GM19099 (cell line): ENCODE data around the gene QPRT.
A peak's percentile ranks its signal among the peaks of the same experiment; 100 is the strongest.

ENCODE experiments used
- POLR2A ChIP-seq: IDR thresholded peaks from 3 replicates; pipeline ENCODE4 v1.6.1; 2011; ENCODE audit warnings: low read depth; ENCODE audit not compliant: insufficient read length; ENCODE audit errors: extremely low read depth

QPRT gene

DNA sequence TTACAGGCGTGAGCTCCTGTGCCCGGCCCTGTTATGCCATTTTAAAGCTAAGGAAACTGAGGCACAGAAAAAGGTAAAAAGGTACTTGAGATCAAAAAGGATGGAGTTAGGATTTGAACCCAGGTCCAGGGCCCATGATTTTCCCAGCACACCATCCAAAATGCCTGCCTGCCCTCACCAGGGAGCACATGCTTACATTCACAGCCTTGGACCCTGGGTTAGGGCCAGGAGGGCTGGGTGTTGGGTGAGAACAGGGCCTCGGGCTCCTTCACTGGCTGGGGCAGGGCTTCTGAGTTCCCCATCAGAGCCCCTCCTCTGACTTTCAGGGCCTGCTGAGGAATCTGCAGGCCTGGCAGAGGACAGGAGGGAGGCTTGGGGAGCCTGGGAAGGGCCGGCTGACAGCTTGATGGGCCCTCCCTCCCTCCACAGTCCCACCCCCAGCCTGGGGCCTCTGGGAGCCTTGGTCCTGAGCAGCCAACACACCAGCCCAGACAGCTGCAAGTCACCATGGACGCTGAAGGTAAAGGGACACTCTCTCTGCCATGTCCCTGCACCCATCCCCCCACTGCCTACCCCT is at the start of gene QPRT:
Gene QPRT (plus strand): TSS at position 490 of the 577 bp plus-strand sequence. CDS start 18 bp downstream, at position 508.
- peak; percentile 48 for TF ChIP-seq POLR2A

DNA sequence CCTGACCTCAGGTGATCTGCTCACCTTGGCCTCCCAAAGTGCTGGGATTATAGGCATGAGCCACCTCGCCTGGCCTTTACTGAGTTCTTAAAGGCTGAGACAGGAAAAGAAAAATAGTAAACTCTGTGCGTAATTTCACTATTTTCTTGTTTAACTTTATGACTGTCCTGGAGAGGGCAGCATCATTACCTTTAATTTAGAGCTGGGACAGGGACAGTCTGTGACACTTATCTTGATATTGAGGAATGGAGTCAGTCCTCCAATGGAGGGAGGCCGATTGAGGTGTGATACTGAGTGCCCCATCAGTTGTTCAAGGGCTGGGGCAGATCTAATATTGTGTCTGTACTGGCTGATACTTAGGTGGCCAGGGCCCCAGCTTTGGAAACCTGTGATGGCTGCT is 37.4 kb upstream of the QPRT start:
- TF ChIP-seq POLR2A = no peak

DNA sequence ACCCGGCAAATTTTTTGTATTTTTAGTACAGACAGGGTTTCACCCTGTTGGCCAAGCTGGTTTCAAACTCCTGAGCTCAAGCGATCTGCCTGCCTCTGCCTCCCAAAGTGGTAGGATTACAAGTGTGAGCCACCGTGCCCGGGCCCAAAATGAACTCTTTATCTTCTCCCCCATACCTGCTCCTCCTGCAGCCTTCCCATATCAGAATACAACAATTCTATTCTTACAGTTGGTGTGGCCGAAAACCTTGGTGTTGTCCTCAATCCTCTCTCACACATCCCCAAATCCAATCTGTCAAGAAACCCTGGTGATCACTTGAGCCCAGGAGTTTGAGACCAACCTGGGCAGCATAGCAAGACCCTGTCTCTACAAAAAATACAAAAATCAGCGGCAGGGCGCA is 35.4 kb upstream of the QPRT start:
- TF ChIP-seq POLR2A = no peak

DNA sequence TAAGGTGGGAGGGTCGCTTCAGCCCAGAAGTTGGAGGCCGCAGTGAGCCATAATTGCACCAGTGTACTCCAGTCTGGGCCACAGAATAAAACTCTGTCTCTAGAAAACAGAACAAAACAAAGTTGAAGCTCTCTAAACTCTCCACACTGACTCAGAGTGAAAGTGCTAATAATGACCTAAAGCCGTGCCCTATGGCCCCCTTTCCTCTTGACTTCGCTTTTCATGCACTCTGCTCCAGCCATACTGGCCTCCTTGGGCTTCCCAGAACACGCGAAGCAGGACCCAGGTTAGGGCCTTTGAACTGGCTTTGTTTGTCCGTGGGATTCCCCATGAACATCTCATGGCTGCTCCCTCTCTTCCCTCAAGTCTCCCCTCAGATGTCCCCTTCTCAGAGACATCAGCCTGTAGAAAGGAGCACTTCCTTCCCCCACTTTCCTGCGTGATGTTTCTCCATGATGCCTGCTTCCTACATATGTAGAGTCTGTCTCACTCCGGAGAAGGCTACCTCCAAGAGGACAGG is 34.6 kb upstream of the QPRT start:
- TF ChIP-seq POLR2A = peak; percentile 44

DNA sequence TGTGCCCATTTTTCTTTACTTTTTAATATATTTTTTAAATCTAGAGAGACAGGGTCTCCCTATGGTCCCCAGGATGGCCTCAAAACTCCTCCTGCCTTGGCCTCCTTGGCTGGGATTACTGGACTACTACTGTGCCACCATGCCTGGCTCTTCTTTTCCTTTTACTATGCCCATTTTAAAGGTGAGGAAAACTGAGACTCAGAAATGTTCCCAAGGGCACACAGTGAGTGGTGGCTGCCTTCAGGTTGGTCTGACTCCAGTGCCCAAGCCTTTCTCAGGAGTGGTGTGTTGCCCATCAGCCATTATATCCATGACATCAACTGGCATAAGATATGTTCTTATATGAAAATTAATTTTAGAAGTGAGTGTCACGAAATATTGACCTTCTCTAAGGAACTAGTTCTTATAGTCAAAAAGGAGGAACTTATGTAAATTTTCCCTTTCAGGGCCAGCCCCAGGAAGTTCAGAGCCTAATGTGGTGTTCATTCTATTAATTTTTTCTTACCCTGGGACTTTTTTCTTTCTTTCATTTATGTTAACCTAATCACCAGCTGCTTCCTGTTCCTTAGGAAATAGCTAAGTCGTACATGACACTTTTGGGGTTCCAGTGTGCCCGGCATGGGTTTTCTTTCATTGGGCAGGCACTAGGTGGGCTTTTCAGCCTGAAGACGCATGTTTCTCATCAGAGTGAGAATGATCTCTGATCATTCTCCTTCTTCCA is 33.8 kb upstream of the QPRT start:
- no peak for TF ChIP-seq POLR2A

DNA sequence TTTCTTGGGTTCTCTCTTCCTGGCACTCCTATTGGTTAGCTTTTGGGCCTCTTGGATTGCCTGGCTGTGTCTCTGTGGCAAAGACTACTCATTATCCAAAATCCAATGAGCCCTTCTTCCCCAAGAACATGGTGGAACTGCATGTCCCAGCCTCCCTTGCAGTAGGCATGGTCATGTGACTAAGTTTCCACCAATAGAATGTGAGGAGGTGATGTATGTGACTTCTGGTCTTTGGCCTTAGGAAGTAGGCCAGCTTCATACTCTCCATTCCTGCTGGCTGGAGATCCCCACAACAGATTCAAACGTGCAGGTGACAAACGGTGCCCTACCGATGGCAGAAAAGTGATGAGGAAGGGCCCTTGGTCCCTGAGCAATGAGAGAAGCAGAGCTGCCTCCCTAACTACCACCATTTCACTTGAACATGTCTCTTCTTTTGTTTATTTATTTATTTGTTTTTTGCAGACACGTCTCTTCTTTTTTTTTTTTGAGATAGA is 33.2 kb upstream of the QPRT start:
- peak; percentile 49 for TF ChIP-seq POLR2A

DNA sequence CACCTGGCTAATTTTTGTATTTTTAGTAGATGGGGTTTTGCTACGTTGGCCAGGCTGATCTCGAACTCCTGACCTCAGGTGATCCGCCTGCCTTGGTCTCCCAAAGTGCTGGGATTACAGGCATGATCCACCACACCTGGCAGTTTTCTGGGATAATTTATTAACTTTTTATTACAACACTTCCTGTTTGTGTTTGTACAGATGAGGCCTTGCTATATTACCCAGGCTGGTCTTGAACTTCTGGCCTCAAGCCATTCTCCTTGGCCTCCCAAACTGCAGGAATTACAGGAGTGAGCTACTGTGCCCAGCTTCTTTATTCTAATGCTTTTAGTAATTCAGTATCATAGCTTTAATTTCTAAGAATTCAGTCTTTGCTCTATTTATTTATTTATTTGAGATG is 32.0 kb upstream of the QPRT start:
- no peak for TF ChIP-seq POLR2A

DNA sequence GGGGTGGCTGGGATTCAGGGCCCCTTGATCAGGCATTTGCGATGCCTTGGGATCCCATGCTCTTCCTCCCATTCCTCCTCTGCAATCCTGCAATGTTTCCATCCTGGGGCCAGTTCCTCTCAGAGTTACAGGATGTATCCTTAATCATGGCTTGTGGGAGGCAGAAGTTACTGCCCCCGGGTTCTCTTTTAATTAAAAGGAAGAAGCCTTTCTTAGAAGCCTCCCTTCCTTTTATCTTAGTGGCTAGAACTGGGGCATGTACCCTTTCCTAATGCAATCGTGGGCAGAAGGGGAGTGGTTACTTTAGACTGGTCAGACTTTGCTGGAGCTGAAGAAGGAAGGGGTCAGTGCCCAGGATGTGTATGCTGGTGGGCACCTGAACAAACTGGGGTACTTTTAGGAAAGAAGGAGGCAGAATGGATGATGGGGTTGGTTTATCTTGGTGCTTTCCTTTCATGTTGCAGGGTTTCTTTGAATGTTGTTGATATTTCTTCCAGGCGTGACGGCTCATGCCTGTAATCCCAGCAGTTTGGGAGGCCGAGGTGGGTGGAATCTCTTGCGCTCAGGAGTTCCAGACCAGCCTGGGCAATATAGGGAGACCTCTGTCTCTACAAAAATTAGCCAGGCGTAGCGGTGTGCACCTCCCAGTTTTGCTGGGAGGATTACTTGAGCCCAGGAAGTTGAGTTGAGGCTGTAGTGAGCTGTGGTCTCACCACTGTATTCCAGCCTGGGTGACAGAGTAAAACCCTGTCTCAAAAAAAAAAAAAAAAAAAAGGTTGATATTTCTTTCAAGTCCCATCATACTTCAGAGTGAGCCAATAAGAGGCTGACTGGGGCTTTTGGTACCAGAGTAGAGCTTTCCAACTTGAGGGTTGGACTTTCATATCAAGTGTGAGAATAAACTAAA is 29.1 kb upstream of the QPRT start:
- TF ChIP-seq POLR2A = no peak

DNA sequence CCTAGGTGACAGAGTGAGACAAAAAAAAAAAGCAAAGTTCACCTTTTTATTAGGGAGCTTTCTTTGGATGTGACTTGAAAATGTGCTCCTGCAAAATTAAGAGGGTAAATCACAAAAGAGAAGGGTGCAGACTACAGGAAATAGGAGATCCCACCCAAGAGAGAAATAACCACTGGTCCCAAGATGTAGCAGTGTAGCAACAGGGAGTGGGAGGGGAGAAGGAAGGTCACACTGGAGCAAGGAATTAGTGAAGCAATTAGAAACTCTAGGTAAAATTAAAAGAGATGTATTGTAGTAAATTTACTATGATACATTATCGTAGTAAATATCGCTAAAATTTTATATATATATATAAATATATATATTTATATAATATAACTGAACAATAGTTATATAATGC is 28.2 kb upstream of the QPRT start:
- TF ChIP-seq POLR2A = no peak

DNA sequence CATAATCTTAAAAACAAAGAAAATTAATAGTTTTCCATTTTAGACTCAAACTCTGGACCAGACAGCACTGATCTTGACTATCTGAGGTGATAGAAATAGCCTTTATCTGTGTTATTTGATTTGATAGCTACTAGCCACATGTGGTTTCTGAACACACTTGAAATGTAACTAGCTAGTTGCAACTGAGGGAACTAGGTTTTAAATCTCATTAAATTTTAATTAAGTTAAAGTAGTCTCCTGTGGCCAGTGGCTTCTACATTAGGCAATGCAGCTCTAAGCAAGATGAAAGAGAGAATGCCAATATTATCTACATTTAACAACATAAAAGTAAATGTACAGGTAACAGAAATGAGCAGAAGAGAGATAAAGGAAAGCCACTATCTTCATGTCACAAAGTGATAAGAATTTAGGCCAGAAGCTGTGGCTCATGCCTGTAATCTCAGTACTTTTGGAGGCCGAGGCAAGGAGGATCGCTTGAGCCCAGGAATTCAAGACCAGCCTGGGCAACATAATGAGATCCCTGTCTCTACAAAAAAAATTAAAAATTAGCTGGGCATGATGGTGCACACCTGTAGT is 27.1 kb upstream of the QPRT start:
- TF ChIP-seq POLR2A = no peak

DNA sequence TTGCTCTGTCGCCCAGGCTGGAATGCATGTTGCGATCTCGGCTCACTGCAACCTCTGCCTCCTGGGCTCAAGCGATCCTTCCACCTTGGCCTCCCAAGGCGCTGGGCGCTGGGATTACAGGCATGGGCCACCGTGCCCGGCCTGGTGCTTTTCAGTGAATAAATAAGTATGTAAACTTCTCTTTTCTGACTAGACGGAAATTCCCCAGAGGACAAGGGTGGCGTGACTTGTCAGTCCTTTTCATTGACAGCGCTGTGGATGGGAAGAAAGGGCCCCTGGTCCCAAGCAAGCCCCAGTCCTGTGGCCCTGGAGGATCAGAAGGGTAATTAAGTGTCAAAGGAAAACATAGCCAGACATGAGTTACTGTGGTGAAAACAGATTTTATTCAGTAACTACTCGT is 25.5 kb upstream of the QPRT start:
- no peak for TF ChIP-seq POLR2A

DNA sequence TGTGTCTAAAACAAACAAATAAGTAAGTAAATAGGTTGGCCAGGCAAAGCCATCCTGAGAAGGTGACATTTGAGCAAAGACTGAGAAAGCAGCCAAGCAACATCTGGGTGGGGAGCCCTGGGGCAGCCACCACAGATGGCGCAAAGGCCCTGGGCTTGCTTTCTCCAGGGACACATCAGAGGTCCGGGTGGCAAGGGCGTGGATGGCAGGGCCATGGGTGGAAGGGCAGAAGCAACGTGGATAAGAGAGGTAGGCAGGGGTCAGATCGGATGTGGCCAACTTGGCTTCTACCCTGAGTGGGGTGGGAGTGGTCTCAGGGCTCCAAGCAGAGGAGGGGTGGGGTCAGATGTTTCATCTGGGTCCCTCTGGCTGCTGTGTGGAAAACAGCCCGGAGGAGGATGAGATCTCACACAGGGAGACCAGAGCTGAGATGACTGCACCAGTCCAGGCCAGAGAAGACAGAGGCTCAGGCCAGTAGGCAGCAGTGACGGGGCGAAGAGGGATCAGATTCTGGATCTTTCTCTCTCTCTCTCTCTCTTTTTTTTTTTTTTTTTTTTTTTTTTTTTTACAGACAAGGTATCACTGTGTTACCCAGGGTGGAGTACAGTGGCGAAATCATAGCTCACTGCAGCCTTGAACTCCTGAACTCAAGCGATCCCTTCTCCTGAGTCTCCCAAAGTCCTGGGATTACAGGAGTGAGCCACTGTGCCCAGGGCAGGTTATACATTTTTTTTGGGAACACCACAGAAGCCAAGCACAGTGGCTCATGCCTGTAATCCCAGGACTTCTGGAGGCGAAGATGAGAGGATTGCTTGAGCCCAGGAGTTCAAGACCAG is 22.1 kb upstream of the QPRT start:
- TF ChIP-seq POLR2A = no peak

DNA sequence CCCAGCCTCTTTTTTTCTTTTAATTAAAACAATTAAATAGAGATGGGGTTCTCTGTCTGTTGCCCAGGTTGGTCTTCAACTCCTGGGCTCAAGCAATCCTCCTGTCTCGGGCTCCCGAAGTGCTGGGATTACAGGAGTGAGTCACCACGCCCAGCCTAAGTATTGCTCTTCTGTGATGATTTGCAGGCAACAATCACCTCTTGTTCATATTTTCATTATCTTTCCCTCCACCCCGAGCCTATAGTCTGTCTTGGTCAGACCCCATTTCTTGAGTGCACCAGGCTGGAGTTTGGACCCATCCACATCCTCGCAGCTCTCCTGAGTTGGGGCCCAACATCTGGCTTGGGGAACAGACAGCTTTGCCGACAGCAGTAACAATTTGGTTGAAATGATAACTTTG is 20.3 kb upstream of the QPRT start:
- no peak for TF ChIP-seq POLR2A
